Psoas muscle (tissue), 8 donors: Measurements from ENCODE around the gene PAK1. TPM values are rescaled to one million over a fixed set of nuclear protein-coding genes. Genes with fewer than 3 reads are reported as not detected.

Source experiments
- ATAC-seq, 4 donors: fragments of 200-7000 bp; cut with Tn5 transposase; one replicate each; pipeline ENCODE4 v1.9.1; 2020; ENCODE audit warnings: moderate library complexity in 3 of 4, mild to moderate bottlenecking in 2 of 4
- DNase-seq, 2 donors: peaks; one replicate each; pipeline ENCODE4 v3.0.0-alpha.2; 2020
- H3K27ac ChIP-seq: fragments of 200-600 bp; one replicate; pipeline ENCODE4 v1.8.0; 2022
- H3K27me3 ChIP-seq, 3 donors: fragments of 200-600 bp in 1 of 3; one replicate each; pipeline versions ENCODE4 v1.6.1 to v1.8.0; 2013 to 2022; ENCODE audit warnings: low read length in 2 of 3, mild to moderate bottlenecking in 2 of 3, moderate library complexity in 1 of 3; ENCODE audit not compliant: insufficient read depth in 3 of 3
- H3K36me3 ChIP-seq, 2 donors: fragments of 200-600 bp in 1 of 2; one replicate each; pipeline versions ENCODE4 v1.6.1 to v1.8.0; 2013 to 2022; ENCODE audit warnings: low read depth in 1 of 2, mild to moderate bottlenecking in 1 of 2, moderate library complexity in 1 of 2; ENCODE audit not compliant: insufficient read depth in 1 of 2
- H3K4me1 ChIP-seq: fragments of 200-600 bp; one replicate; pipeline ENCODE4 v1.8.0; 2022
- H3K4me3 ChIP-seq: fragments of 200-600 bp; one replicate; pipeline ENCODE4 v1.8.0; 2022; ENCODE audit warnings: mild to moderate bottlenecking
- H3K9me3 ChIP-seq: fragments of 200-600 bp; one replicate; pipeline ENCODE4 v1.8.0; 2022
- WGBS, 3 donors: extraction: QIAGEN DNeasy Blood & Tissue Kit; methylation state at CpG; one replicate each; pipeline versions ENCODE4 v1.1.6 to v1.1.7; 2013; 5-methylcytosine and 5-hydroxymethylcytosine counted together
- intact Hi-C, 2 donors: fragments of 100-400 bp; cut with DNase I; formaldehyde crosslinking; loops; one replicate each; pipeline versions ENCODE4 v1.11.0 to v1.14.2; 2022
- polyA plus RNA-seq, 3 donors: library from polyadenylated mRNA; stranded (reverse); fragments of 200-250 nt; gene quantifications; one replicate each; pipeline ENCODE4 v1.2.3, GENCODE V29; 2013
- total RNA-seq, 4 donors: library from RNA; stranded (reverse); fragmentation: NEBNext Ultra II Directional in 2 of 4; extraction: Animal tissue kit (Norgen Biotek cat#: 25700) in 2 of 4; gene quantifications; one replicate each; pipeline versions ENCODE4 v1.2.1 to v1.2.4, GENCODE V29; 2021 to 2023
- TF ChIP-seq, protein P1 (sequence below): fragments of 200-600 bp; IDR thresholded peaks from one replicate; pipeline ENCODE4 v1.8.0; 2022; ENCODE audit warnings: antibody characterized with exemption
- donor health status: healthy with polysubstance abuse.
- donor health status: DM: no; HTN: no; CAD: no; lungs with moderate emphysema.
- donor health status: Bipolar disorder and iron deficiency.
- donor health status: healthy.
- donor health status: DM: yes; HTN: yes; CAD: no.
- donor health status: DM: no; HTN: no; CAD: no.
- donor health status: DM: no; HTN: no; CAD: no.
- donor health status: DM: yes; HTN: yes; CAD: no.

PAK1 gene
- total and polyA plus RNA-seq, 7 donors = 12.8 to 78.7 (median 39.5) TPM

DNA sequence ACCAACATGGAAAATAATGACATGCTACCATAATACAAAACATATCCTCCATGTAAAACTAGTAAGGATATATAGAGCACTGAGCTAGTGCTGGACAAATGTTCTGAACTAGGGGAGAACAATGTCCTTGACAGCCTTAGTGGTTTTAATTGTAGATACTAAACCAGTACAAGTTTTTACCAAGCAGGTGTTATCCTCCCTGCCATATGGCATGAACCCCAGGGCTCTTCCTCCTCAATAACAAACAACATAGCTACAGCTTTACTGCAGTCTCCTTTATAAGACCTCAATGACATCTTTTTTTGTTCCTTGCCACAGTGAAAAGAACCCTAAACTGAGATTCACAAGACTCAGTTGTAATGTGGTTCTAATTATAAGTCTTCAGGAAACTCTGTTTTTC lies 102.2 kb downstream of the PAK1 start:
- H3K27me3 ChIP-seq = no peaks in the 10 kb centered on the region
- peaks cover 0 to 43% of the 10 kb centered on the region in 2 donors for H3K36me3 ChIP-seq
- TF ChIP-seq, protein P1, sequence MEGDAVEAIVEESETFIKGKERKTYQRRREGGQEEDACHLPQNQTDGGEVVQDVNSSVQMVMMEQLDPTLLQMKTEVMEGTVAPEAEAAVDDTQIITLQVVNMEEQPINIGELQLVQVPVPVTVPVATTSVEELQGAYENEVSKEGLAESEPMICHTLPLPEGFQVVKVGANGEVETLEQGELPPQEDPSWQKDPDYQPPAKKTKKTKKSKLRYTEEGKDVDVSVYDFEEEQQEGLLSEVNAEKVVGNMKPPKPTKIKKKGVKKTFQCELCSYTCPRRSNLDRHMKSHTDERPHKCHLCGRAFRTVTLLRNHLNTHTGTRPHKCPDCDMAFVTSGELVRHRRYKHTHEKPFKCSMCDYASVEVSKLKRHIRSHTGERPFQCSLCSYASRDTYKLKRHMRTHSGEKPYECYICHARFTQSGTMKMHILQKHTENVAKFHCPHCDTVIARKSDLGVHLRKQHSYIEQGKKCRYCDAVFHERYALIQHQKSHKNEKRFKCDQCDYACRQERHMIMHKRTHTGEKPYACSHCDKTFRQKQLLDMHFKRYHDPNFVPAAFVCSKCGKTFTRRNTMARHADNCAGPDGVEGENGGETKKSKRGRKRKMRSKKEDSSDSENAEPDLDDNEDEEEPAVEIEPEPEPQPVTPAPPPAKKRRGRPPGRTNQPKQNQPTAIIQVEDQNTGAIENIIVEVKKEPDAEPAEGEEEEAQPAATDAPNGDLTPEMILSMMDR = no peak
- H3K4me1 ChIP-seq = peaks cover 6% of the 10 kb centered on the region
- peak in 1 of 4 donors; percentile 29 for ATAC-seq
- intact Hi-C loops = no loop called here
- no peak overlapping the region for H3K27ac ChIP-seq
- H3K9me3 ChIP-seq = no peaks in the 10 kb centered on the region
- no peak overlapping the region for H3K4me3 ChIP-seq
- DNase-seq = no peak

- TF ChIP-seq, protein P1 = no peak
- no peaks in the 10 kb centered on the region for H3K27me3 ChIP-seq
- H3K27ac ChIP-seq = no peak overlapping the region
- H3K4me1 ChIP-seq = peaks cover 6% of the 10 kb centered on the region
- no peaks in the 10 kb centered on the region for H3K9me3 ChIP-seq
- DNase-seq (no peak), ATAC-seq (no peak)
- H3K36me3 ChIP-seq = peaks cover 0 to 32% of the 10 kb centered on the region in 2 donors
- no peak overlapping the region for H3K4me3 ChIP-seq
- 96 to 100% (median 100%) methylated on average over 1 of the region's 1 CpG for WGBS, 3 donors
- intact Hi-C loops = no loop called here
Measured at GRCh38 chr11:77370217-77370616, 103.7 kb downstream of the PAK1 start.

- Histone ChIP-seq H3K27me3 (no peaks in the 10 kb centered on the region), H3K4me3 (no peak overlapping the region), H3K27ac (no peak overlapping the region), H3K36me3 (peaks cover 0 to 19% of the 10 kb centered on the region in 2 donors), H3K9me3 (no peaks in the 10 kb centered on the region), H3K4me1 (no peaks in the 10 kb centered on the region)
- ATAC-seq (no peak), DNase-seq (no peak)
- WGBS, 3 donors = 53 to 67% (median 55%) methylated on average over 3 of the region's 3 CpGs
- intact Hi-C loops = no loop called here
- TF ChIP-seq, protein P1 = no peak
Measured at GRCh38 chr11:77361184-77361583, 112.7 kb downstream of the PAK1 start.

GRCh38 chr11:77359481-77359880 lies 114.4 kb downstream of the PAK1 start:
- TF ChIP-seq, protein P1 = no peak
- Histone ChIP-seq H3K4me3 (no peak overlapping the region), H3K36me3 (peaks cover 0 to 21% of the 10 kb centered on the region in 2 donors), H3K27me3 (no peaks in the 10 kb centered on the region), H3K9me3 (no peaks in the 10 kb centered on the region), H3K4me1 (peaks cover 12% of the 10 kb centered on the region), H3K27ac (no peak overlapping the region)
- ATAC-seq = no peak
- intact Hi-C loops = loop anchor here in 1 of 2 donors (5.0 to 10.0 kb wide), 2 partner anchors 43 to 115 kb away; partner anchors contain the start of gene PAK1
- no peak for DNase-seq

- 22 to 38% (median 31%) methylated on average over 3 of the region's 3 CpGs for WGBS, 3 donors
- Histone ChIP-seq H3K9me3 (no peaks in the 10 kb centered on the region), H3K4me1 (peaks cover 57% of the 10 kb centered on the region), H3K4me3 (peak overlapping the region; percentile 19), H3K27ac (peak overlapping the region; percentile 69), H3K27me3 (no peaks in the 10 kb centered on the region), H3K36me3 (peaks cover 0 to 15% of the 10 kb centered on the region in 2 donors)
- intact Hi-C loops = loop anchor here in 1 of 2 donors (10.0 kb wide), 1 partner anchor 122 kb away; the partner anchor contains the start of gene PAK1
- no peak for DNase-seq
- ATAC-seq = peak in 2 of 4 donors; percentile 56 to 82
- TF ChIP-seq, protein P1 = no peak
Measured at GRCh38 chr11:77353131-77353530, 120.8 kb downstream of the PAK1 start.
